IPS-18a (cell line): ENCODE data around the gene MPZL1.

Source experiments
- H3K27ac ChIP-seq: one replicate; pipeline ENCODE4 v1.5.1; 2013; ENCODE audit warnings: low read length
- H3K27me3 ChIP-seq: one replicate; pipeline ENCODE4 v1.6.1; 2013; ENCODE audit warnings: mild to moderate bottlenecking, low read length; ENCODE audit not compliant: control insufficient read depth, insufficient read depth
- H3K36me3 ChIP-seq: one replicate; pipeline ENCODE4 v1.6.1; 2013; ENCODE audit warnings: low read depth, low read length; ENCODE audit not compliant: control insufficient read depth
- H3K4me1 ChIP-seq: one replicate; pipeline ENCODE4 v1.6.1; 2013; ENCODE audit warnings: low read depth, low read length; ENCODE audit not compliant: control insufficient read depth
- H3K4me3 ChIP-seq: one replicate; pipeline ENCODE4 v1.5.1; 2013; ENCODE audit warnings: low read length
- H3K9ac ChIP-seq: one replicate; pipeline ENCODE4 v1.6.1; 2013; ENCODE audit warnings: mild to moderate bottlenecking, low read length, moderate library complexity
- H3K9me3 ChIP-seq: one replicate; pipeline ENCODE4 v1.6.1; 2013; ENCODE audit warnings: low read depth, low read length; ENCODE audit not compliant: control insufficient read depth

MPZL1 gene

GRCh38 chr1:167697667-167698141 is 24.1 kb upstream of the MPZL1 start:
- H3K36me3 ChIP-seq = no peaks in the 10 kb centered on the region
- no peak overlapping the region for H3K27ac ChIP-seq

GRCh38 chr1:167698313-167698712 is 23.5 kb upstream of the MPZL1 start:
- Histone ChIP-seq H3K9me3 (no peaks in the 10 kb centered on the region), H3K36me3 (no peaks in the 10 kb centered on the region)

More at GRCh38 chr1:167697667-167698141, 24.1 kb upstream of the MPZL1 start:
- Histone ChIP-seq H3K9ac (no peak overlapping the region), H3K9me3 (no peaks in the 10 kb centered on the region), H3K27me3 (no peaks in the 10 kb centered on the region), H3K4me3 (no peak overlapping the region), H3K4me1 (no peaks in the 10 kb centered on the region)

GRCh38 chr1:167701510-167701909 is 20.3 kb upstream of the MPZL1 start:
- no peaks in the 10 kb centered on the region for H3K27me3 ChIP-seq
- no peak overlapping the region for H3K27ac ChIP-seq
- no peak overlapping the region for H3K4me3 ChIP-seq
- peaks cover 21% of the 10 kb centered on the region for H3K4me1 ChIP-seq
- no peaks in the 10 kb centered on the region for H3K9me3 ChIP-seq
- no peaks in the 10 kb centered on the region for H3K36me3 ChIP-seq
- no peak overlapping the region for H3K9ac ChIP-seq

More at GRCh38 chr1:167698313-167698712, 23.5 kb upstream of the MPZL1 start:
- Histone ChIP-seq H3K27me3 (no peaks in the 10 kb centered on the region), H3K9ac (no peak overlapping the region), H3K4me3 (no peak overlapping the region), H3K4me1 (no peaks in the 10 kb centered on the region), H3K27ac (no peak overlapping the region)

- Histone ChIP-seq H3K27me3 (no peaks in the 10 kb centered on the region), H3K9ac (no peak overlapping the region), H3K9me3 (no peaks in the 10 kb centered on the region), H3K4me1 (peaks cover 30% of the 10 kb centered on the region), H3K36me3 (no peaks in the 10 kb centered on the region), H3K4me3 (no peak overlapping the region), H3K27ac (no peak overlapping the region)
These were observed 18.2 kb upstream of the MPZL1 start for GRCh38 chr1:167703557-167703956.

- no peak overlapping the region for H3K27ac ChIP-seq
- peak overlapping the region; percentile 36 for H3K4me3 ChIP-seq
- H3K9me3 ChIP-seq = no peaks in the 10 kb centered on the region
- H3K36me3 ChIP-seq = no peaks in the 10 kb centered on the region
- no peaks in the 10 kb centered on the region for H3K27me3 ChIP-seq
- H3K4me1 ChIP-seq = peaks cover 35% of the 10 kb centered on the region
- no peak overlapping the region for H3K9ac ChIP-seq
These were observed 17.1 kb upstream of the MPZL1 start for GRCh38 chr1:167704715-167705114.

- Histone ChIP-seq H3K27me3 (no peaks in the 10 kb centered on the region), H3K4me3 (peak overlapping the region; percentile 36), H3K27ac (peak overlapping the region; percentile 18), H3K9ac (no peak overlapping the region), H3K9me3 (no peaks in the 10 kb centered on the region), H3K4me1 (peaks cover 35% of the 10 kb centered on the region), H3K36me3 (no peaks in the 10 kb centered on the region)
These were observed 16.5 kb upstream of the MPZL1 start for GRCh38 chr1:167705250-167705649.

GRCh38 chr1:167706363-167706762 is 15.4 kb upstream of the MPZL1 start:
- Histone ChIP-seq H3K27ac (no peak overlapping the region), H3K36me3 (no peaks in the 10 kb centered on the region), H3K4me3 (no peak overlapping the region), H3K4me1 (peaks cover 35% of the 10 kb centered on the region), H3K9me3 (no peaks in the 10 kb centered on the region), H3K9ac (no peak overlapping the region), H3K27me3 (no peaks in the 10 kb centered on the region)

- Histone ChIP-seq H3K4me1 (peaks cover 35% of the 10 kb centered on the region), H3K27ac (no peak overlapping the region), H3K36me3 (no peaks in the 10 kb centered on the region), H3K9me3 (no peaks in the 10 kb centered on the region), H3K9ac (no peak overlapping the region), H3K27me3 (peaks cover 4% of the 10 kb centered on the region), H3K4me3 (no peak overlapping the region)
These were observed 14.6 kb upstream of the MPZL1 start for GRCh38 chr1:167706931-167707877.

- peaks cover 12% of the 10 kb centered on the region for H3K27me3 ChIP-seq
- H3K9ac ChIP-seq = no peak overlapping the region
- H3K4me1 ChIP-seq = peaks cover 35% of the 10 kb centered on the region
- H3K4me3 ChIP-seq = no peak overlapping the region
- no peak overlapping the region for H3K27ac ChIP-seq
- no peaks in the 10 kb centered on the region for H3K36me3 ChIP-seq
- H3K9me3 ChIP-seq = no peaks in the 10 kb centered on the region
These were observed 13.8 kb upstream of the MPZL1 start for GRCh38 chr1:167707942-167708341.

GRCh38 chr1:167708940-167709389 is 12.8 kb upstream of the MPZL1 start:
- H3K4me3 ChIP-seq = no peak overlapping the region
- no peaks in the 10 kb centered on the region for H3K36me3 ChIP-seq
- H3K9ac ChIP-seq = no peak overlapping the region
- no peaks in the 10 kb centered on the region for H3K9me3 ChIP-seq
- no peak overlapping the region for H3K27ac ChIP-seq
- peaks cover 21% of the 10 kb centered on the region for H3K27me3 ChIP-seq
- H3K4me1 ChIP-seq = peaks cover 38% of the 10 kb centered on the region

- Histone ChIP-seq H3K27me3 (peaks cover 21% of the 10 kb centered on the region), H3K9me3 (no peaks in the 10 kb centered on the region), H3K4me1 (peaks cover 24% of the 10 kb centered on the region), H3K9ac (no peak overlapping the region), H3K36me3 (no peaks in the 10 kb centered on the region), H3K27ac (no peak overlapping the region), H3K4me3 (no peak overlapping the region)
These were observed 10.9 kb upstream of the MPZL1 start for GRCh38 chr1:167710836-167711235.

GRCh38 chr1:167711797-167712196 is 10.0 kb upstream of the MPZL1 start:
- Histone ChIP-seq H3K36me3 (no peaks in the 10 kb centered on the region), H3K9me3 (no peaks in the 10 kb centered on the region), H3K4me3 (no peak overlapping the region), H3K27ac (no peak overlapping the region), H3K9ac (no peak overlapping the region), H3K27me3 (peaks cover 21% of the 10 kb centered on the region), H3K4me1 (peaks cover 14% of the 10 kb centered on the region)
